HK-2 (cell line): ENCODE measurements around the gene ELAPOR1.

ENCODE experiments used
- DNase-seq: peaks from one replicate; pipeline ENCODE4 v3.0.0-alpha.2; 2018; ENCODE audit not compliant: unreplicated experiment

The ELAPOR1 gene

DNA sequence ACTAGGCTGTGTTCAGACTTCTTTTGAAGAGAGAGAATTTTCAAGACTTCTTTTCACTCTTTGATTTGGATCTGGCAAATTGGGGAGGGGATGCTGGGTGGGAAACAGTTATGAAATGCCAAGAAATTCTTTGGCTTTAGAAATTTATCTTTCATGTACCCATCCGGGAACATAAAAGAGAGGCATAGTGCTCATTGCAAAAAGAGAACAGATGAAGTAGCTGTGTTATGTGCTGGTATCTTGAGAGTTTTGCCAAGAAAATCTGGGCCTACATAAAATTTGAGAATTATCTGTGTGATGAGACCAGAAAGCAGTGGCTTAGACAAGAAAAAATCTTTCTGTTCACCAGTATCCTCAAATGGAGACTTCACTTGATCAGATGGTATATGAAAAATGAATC is 19.0 kb upstream of the ELAPOR1 start:
- no peak for DNase-seq

DNA sequence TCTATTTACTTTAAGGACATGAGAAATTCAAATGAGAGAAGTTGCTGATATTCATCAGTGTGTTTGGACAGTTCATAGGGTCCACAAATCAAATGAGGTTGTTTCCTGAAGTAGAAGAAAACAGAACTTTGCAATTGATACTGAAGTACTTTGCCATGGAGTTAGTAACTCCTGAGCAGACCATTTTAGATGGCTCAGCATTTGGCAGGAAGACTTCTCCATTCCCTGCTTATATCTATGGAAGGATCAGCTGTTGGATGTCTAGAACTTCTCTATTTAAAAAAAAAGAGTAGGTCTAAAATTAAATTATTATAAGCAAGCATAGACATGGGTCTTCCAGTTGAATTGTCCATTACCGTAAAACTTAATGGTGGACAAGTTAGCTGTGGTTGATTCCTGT is 18.3 kb upstream of the ELAPOR1 start:
- DNase-seq = no peak

DNA sequence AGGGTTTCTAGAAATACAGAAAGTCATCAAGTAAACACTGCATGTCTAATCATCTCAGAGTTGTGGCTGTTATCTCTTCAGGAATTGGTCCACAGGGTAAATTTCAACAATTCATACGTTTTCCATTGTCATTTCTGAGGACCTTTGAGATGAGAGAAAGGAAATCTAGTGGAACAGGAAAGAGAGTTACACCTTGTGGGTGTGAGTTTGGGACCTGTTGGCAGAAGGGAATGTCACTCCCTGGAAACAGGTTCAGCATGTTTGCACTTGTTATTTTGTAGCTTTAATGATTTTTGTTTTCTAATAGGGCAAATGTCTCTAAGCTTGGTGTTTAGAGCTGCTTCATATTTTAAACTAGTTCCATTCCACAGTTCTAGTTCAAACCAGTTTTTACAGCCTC is 17.8 kb upstream of the ELAPOR1 start:
- no peak for DNase-seq

DNA sequence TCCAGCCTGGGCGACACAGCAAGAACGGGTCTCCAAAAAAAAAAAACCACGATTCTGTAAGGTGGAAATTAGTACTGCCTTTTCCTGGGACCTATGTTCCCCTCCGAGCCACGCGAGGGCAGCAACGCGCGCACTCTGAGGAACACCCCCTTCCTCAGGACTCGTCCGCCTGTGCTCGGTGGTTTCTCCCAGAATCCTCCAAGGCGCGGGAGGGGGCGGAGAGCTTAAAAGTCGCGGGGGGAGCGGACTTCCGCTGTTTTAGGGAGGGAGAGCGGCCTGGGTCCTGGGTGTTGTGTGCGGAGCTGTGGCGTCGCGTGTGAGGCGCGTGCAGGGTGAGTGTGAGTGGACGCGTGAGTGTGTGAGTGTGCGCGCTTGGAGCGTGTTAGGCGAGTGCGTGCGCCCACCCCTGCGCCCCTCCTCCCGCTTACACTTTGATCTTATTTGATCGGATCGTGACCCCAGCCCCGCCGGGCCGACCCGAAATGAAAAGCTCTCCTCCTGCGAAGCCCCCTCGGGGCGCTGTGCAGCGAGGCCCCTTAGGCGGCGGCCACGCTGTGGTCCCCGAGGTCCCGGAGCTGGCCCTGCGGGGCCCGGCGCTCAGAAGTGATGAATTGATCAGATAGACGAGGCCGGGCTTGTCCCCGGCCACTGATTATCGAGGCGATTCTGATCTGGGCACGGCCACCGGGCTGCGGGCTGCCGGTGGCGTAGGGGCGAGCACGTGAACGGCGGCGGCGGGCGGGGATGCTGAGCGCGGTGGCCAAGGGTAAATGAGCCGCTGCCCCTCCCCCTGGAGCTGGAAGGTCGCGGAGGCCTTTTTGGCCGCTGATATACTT is 13.8 kb upstream of the ELAPOR1 start:
- peak; percentile 98 for DNase-seq

DNA sequence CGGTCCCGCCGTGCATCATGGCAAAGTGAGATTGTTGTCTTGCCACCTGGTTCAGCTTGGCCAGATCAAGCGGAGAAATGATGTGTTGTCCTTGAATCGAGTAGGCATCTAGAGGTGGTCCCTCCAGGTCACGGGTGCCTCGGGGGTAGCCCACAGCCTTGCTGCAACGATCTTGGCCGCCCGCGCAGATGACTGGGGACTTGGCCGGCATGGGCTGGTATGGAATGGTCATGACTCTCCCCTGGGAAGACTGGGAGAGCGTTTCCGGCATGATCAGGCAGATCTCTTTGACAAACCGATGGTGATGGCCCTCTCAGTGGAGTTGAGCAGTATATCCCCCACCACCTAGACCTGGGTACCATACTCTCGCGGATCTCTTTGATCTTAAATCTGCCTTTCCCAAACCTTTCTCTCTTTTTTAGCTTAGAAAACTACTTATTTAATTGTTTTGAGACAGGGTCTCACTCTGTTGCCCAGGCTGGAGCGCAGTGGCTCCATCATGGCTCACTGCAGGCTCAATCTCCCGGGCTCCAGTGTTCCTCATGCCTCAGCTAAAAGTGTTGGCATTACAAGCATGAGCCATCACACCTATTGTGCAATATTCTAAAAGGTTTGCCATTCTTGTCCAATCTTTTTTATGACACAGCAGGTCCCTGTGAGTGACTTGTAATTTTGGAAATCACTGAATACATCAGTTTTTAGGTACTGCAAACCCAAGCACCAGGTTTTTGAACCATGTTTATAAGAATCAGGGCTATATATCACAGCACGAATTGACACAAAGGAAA is 9.4 kb upstream of the ELAPOR1 start:
- no peak for DNase-seq

DNA sequence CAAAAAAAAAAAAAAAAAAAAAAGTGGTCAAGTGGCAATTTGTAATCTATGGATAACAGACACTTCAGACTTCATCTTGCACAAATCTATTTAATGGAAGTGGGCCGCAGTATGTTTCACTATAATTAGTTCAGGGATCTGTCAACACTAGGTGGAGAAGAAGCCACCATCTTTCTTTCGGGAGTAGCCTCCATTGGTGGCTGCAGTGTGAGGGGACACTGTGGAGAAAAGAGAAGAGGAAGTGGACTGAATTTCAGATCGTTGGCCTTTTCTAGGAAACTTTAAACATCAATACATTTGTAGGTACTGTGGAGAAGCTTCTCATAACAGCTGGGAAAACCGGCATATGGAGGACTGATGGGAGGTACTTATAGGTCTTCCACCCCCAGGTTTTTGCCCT is 8.0 kb upstream of the ELAPOR1 start:
- DNase-seq = no peak

DNA sequence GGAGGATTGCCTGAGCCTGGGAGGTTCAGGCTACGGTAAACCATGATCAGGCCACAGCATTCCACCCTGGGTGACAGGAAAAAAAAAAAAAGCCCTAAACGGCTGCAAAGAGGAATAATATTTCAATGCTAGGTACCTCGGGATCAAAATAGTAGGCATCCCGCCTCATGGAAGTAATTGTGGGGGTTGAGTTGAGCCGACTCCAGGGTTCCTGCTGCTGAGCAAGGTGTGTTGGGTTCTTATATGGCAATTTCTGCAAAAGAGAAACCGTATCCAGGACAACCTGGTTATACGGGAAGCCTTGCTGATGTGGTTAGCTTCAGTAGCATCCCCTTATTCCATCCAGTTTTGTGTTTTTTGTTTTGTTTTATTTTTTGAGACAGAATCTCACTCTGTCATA is 6.1 kb upstream of the ELAPOR1 start:
- DNase-seq = no peak

DNA sequence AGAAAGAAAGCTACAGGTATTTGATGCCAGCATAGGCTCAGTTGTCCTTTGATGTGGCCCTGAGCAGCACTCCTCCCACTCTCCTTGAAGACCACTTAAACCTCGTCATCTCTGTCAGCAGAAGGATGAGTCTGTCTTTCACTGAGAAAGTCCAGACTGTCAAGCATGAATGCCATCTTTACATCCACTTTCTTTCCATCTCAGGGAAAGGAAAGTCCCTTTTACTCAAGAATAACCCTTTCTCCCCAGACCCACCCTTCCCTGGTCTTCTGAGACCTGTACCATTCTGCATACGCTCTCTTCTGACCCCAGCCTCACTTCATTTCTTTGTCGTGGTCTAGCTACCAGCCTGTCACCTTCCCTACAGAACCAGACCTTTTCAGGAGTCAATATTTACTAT is 4.0 kb upstream of the ELAPOR1 start:
- DNase-seq = no peak

DNA sequence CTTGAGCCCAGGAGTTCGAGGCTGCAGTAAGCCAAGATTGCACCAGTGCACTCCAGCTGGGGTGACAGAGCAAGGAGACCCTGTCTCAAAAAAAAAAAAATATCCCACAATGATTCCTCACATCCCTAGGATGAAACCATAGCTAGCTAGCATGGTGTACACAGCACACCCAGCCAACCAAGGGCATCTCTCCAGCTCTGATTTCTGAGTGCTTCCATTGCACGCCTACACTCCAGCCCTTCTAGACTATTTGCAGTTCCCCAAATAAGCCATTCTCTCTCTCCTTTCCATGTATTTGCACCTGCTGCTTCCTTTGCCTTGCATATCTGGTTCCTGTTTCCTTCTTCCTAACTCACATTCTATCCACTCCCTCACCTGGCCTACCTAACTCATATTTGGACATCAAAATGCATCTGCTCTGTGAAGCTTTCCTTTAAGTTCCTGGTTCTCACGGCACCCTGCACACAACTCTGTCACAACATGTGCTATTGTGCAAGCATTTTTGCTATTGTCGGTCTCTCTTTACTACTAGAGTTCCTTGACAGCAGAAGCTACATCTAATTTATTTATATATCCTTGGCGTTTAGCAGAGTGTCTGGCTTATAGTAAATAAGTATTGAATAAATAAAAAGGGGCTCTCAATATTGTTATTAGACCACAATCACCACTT is 2.4 kb upstream of the ELAPOR1 start:
- no peak for DNase-seq

DNA sequence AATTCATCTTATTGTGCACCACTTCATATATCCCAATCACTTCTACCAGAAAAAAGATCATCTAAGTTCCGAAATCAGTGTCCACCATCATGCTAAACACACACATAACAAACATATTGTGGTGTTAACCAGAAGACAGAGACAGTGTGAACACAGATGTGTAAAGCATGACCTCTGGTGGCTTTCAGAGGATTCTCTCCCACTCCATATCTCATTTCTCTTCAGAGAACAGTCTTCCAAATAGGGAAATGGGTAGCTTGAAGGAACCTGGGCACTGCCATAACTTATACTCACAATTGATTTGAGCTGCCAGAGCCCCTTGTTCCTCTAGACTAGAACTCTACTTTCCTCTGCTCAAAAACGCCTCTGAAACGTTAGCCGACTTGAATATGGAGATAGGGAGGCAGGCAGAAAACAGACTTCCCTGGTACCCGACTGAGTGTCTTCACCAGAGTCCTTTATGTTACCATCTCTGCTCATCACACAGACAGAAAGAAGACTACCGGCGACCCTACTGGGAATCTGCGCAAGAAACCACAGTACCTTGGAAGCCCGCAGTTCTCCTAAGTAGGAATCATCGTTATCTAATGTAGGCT is 1.8 kb upstream of the ELAPOR1 start:
- no peak for DNase-seq

DNA sequence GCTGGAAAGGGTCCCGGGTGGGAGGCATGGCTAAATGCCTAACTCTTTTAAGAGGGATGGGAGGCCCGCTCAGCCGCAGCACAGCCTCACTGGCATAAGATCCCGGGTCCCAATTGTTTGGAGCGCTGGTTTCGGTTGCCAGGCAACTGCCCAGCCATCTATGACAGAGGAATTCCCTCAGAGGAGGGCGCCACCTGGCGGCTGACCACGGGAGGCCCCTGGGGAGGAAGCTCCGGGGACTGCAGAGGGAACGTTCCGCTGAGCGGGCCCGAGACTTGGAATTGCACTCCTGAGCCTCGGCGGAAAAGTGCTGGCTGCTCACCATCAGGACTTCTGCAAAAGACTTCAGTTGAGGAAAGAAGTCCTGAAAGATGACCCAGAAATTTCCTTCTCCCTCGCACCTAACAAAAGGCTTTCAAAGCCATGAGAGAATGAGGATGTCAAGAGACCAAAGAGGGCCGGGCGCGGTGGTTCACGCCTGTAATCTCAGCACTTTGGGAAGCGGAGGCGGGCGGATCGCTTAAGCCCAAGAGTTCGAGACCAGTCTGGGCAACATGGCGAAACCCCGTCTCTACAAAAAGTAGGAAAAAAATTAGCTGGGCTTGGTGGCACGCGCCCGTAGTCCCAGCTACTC is 1.1 kb upstream of the ELAPOR1 start:
- peak; percentile 94 for DNase-seq

DNA sequence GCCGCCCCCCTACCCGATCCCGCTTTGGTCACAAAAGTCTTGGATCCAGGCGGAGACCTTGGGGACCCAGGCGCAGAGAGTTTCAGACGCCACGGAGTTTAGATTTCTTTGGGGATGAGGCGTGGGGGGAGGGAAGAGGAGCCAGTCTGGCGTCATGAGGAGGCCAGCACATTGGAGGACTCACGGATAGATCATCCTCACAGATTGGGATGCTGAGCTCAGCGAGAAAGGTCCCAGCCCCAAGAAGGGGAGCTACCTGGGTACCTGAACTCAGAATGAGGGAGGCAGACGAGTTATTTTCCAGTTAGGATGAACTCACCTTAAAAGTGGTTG is 393 bp downstream of the ELAPOR1 start:
- DNase-seq = no peak

DNA sequence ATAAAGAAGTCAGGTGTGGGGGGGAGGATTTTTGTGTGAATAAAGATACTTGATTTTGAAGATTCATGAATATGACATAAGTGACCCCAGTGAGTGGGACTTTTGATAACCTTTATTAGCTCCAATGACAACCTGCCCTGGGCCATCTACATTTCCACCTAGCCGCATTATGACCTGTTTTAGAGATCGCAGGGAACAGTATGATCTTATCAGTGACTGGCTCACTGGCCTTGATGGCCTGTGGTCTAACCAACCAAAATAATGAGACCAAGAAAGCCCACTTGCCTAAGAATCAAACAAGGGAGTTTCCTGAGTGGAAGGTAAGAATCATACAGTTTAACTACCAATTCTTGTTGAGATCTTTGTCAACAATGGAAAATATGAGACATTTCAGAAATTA is 1.8 kb downstream of the ELAPOR1 start:
- no peak for DNase-seq

DNA sequence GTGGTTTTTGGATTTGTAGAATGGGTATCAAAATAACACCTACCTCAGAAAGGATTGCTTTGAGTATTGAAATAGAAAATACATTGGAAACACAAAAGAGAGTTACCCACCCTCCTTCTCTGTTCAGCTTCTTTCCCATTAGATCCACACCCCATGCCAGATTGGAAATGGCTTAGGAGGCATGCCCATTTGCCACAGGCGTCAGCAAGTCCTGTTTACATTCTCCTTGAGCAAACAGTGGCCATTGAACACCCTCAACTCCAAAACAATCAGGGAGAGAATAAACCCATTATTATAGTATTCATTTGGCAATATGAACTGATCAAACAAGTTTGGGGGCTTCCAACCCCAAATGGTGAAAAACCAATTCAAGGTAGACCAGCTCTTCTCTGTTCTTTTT is 2.4 kb downstream of the ELAPOR1 start:
- no peak for DNase-seq

DNA sequence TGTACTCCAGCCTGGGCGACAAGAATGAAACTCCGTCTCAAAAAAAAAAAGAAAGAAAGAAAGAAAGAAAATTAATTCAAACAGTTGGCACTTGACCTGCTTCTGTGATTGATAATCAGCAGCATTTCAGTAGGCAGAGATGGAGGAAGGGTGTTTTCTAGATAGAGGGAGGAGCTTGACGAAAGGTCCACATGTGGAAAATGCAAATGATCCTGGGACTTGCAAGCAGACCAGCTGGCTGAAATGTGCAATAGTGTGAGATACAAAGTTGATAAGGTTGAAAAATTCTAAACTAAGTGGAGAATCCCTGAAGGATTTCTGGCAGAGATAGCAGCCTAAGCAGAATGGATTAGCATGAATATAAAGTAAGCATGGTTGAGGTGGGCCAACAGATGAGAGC is 4.2 kb downstream of the ELAPOR1 start:
- DNase-seq = no peak

DNA sequence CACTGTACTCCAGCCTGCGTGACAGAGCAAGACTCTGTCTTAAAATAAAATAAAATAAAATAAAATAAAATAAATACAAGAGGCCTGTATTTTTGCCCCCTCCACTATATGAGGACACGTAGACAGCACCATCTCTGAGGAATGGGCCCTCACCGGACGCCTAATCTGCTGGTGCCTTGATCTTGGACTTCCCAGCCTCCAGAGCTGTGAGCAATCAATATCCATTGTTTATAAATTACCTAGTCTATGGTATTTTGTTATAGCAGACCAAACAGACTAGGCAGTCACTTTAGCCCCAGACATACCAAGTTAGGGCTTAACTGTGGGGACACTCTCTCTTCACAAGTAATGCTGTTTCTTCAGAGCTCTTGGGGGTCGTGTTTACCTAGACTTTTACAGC is 6.4 kb downstream of the ELAPOR1 start:
- DNase-seq = no peak

DNA sequence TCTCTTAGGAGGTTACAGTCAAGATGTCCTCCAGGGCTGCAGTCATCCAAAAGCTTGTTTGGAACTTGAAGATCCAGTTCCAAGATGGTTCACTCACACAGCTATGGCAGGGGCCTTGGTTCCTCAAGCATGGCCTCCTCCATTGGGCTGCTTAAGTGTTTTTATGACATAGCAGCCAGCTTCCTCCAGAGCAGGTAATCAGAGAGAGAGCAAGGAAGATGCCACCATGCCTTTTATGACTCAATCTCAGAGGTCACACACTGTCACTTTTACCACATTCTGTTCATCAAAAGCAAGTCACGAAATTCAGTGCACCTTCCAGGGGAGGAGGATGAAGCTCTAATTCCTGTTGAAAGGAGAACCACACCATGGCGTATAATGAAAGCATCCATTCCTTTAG is 17.1 kb downstream of the ELAPOR1 start:
- no peak for DNase-seq

DNA sequence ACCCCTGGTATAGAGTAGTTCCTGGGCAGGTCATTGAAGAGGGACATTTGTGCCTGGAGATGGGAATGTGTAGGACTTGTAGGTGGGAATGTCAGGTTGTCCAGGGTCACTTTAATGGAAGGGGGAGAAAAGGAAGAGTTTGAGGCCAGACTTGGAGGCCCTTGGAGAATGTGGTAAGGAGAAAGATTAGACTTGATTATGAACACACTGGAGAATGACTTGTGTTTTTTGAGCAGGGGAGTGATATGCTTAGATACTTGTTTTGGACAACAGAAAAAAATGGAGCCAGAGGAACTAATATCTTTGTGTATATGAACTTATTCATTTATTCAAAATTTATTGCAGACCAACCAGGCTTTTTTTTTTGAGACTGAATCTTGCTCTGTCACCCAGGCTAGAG is 17.9 kb downstream of the ELAPOR1 start:
- DNase-seq = no peak

DNA sequence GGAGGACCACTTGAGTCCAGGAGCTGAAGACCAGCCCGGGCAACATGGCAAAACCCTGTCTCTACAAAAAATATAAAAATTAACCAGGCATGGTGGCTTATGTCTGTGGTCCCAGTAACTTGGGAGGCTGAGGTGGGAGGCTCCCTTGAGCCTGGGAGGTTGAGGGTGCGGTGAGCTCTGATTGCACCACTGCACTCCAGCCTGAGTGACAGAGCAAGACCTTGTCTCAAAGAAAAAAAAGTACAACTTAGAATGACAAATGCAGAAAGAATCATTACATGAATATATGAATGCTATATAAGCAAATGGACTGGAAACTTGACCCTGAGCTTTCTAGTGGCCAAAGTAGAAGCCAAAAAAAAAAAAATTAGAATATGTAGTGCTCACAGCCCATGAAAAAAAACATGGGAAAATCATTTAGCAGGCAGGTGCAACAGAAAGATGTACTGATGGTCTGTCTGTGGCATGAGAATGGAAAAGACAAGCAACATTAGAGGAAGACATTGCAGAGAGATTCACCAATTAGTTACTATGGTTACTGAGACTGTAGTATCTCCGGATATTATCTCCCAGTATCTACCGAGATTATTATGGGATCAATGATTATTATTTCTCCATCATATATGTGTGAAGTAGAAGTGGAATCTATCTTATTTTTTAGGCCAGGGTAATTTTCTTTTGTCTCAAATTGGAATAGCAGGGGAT is 19.2 kb downstream of the ELAPOR1 start:
- DNase-seq = no peak

DNA sequence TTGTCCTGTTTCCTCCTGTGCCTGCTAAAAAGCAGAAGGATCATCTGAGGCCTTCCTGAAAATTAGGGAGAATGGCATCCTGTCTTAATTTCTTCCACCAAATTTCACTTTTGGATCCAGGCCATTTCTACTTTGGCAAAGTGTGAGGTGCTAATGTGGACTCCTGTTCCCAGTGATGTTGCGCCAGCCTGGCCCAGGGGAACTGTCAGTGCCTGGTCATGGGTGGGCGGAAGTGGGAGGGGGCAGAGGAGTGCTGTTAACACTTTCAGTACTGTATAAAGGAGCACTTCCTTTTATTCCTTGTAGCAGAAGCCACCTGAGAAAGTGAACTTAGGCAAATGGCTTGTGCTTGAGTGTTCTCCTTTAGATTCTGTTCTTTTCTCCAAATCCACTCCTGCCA is 19.9 kb downstream of the ELAPOR1 start:
- DNase-seq = no peak

DNA sequence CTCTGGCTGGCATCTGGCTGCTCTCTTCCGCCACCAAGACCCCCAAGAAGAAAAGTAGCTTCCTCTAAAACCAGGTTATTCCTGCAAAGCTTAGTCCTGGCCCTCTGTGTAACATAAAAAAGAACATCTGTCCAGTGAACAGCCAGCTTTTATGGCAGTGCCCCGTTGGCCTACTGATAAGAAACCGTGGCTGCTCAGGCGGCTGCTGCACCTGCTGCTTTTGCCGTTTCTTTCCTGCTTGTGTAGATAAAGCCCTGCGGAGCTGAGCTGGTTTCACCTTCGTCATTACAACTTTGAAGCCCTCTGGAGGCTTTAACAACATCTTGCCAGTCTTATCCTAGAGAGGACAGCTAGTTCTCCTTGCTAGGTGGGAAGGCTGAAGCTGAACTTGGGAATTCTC is 20.5 kb downstream of the ELAPOR1 start:
- no peak for DNase-seq
